OCI-LY1 (cell line): ENCODE results near the gene RBMS1.

Experiments
- H2AFZ ChIP-seq: fragments of 200-600 bp; sonication (generic), shearing (Covaris generic); 2 replicates; pipeline ENCODE4 v1.6.0; 2014; ENCODE audit warnings: antibody characterized with exemption, mild to moderate bottlenecking, low read length
- H3F3A ChIP-seq: fragments of 200-600 bp; sonication (generic), shearing (Covaris generic); 2 replicates; pipeline ENCODE4 v1.6.0; 2014; ENCODE audit warnings: mild to moderate bottlenecking, antibody characterized with exemption, low read length, moderate library complexity; ENCODE audit not compliant: insufficient read depth
- H3K27ac ChIP-seq: fragments of 200-600 bp; sonication (generic); 2 replicates; pipeline ENCODE4 v1.5.1; 2014; ENCODE audit warnings: low read length, mixed run types, mild to moderate bottlenecking, low read depth; ENCODE audit not compliant: poor library complexity, severe bottlenecking
- H3K27me3 ChIP-seq: fragments of 200-600 bp; sonication (generic); 2 replicates; pipeline ENCODE4 v1.6.0; 2014; ENCODE audit warnings: antibody characterized with exemption, mild to moderate bottlenecking, low read length, moderate library complexity; ENCODE audit not compliant: insufficient read depth
- H3K36me3 ChIP-seq: fragments of 200-600 bp; sonication (generic); 2 replicates; pipeline ENCODE4 v1.6.1; 2014; ENCODE audit warnings: mild to moderate bottlenecking, antibody characterized with exemption, low read length, moderate library complexity, mixed read lengths; ENCODE audit not compliant: insufficient read depth
- H3K4me1 ChIP-seq: fragments of 200-600 bp; sonication (generic); 2 replicates; pipeline ENCODE4 v1.5.1; 2014; ENCODE audit warnings: mild to moderate bottlenecking, low read length, moderate library complexity; ENCODE audit not compliant: insufficient read depth, severe bottlenecking
- H3K4me2 ChIP-seq: fragments of 200-600 bp; sonication (generic), shearing (Covaris generic); 2 replicates; pipeline ENCODE4 v1.6.1; 2014; ENCODE audit warnings: low read length
- H3K4me3 ChIP-seq: fragments of 200-600 bp; sonication (generic); 2 replicates; pipeline ENCODE4 v1.5.1; 2014; ENCODE audit warnings: low read length, low read depth, mild to moderate bottlenecking, mixed read lengths; ENCODE audit not compliant: poor library complexity, severe bottlenecking
- H3K79me2 ChIP-seq: fragments of 200-600 bp; shearing (Covaris generic); 2 replicates; pipeline ENCODE4 v1.6.1; 2016; ENCODE audit warnings: mixed run types, low read length, mixed read lengths; ENCODE audit not compliant: insufficient read depth
- H3K9ac ChIP-seq: fragments of 200-600 bp; sonication (generic), shearing (Covaris generic); 2 replicates; pipeline ENCODE4 v1.6.1; 2014; ENCODE audit warnings: mild to moderate bottlenecking, low read length, mixed read lengths
- H3K9me2 ChIP-seq: fragments of 200-600 bp; sonication (generic), shearing (Covaris generic); 2 replicates; pipeline ENCODE4 v1.6.1; 2014; ENCODE audit warnings: low read depth, mild to moderate bottlenecking, low read length, mixed read lengths
- H3K9me3 ChIP-seq: fragments of 200-600 bp; shearing (Covaris generic); 2 replicates; pipeline ENCODE4 v1.6.1; 2014; ENCODE audit warnings: low read length, mixed read lengths
- H4K20me1 ChIP-seq: fragments of 200-600 bp; sonication (generic), shearing (Covaris generic); 2 replicates; pipeline ENCODE4 v1.6.0; 2016; ENCODE audit warnings: mild to moderate bottlenecking, low read length; ENCODE audit not compliant: insufficient read depth
- CTCF ChIP-seq: fragments of 200-600 bp; sonication (generic), shearing (Covaris generic); IDR thresholded peaks from 2 replicates; pipeline ENCODE4 v1.5.1; 2017; ENCODE audit warnings: mild to moderate bottlenecking, antibody characterized with exemption, low read length, moderate library complexity, mixed read lengths
- EZH2 ChIP-seq: fragments of 200-600 bp; sonication (generic), shearing (Covaris generic); IDR thresholded peaks from 2 replicates; pipeline ENCODE4 v1.8.0; 2017; ENCODE audit warnings: borderline replicate concordance, mixed run types, mild to moderate bottlenecking, antibody characterized with exemption, low read length, moderate library complexity, mixed read lengths

RBMS1 gene

GRCh38 chr2:160315337-160315736, 178.3 kb downstream of the RBMS1 start:
- Histone ChIP-seq H3K9ac (no peak overlapping the region), H3K4me1 (no peaks in the 10 kb centered on the region), H3K79me2 (no peaks in the 10 kb centered on the region), H3K27ac (no peak overlapping the region), H3K4me2 (no peak overlapping the region), H3K9me3 (no peaks in the 10 kb centered on the region), H3K4me3 (no peak overlapping the region), H3K36me3 (no peaks in the 10 kb centered on the region), H3K9me2 (no peaks in the 10 kb centered on the region), H3F3A (no peaks in the 10 kb centered on the region), H2AFZ (no peak overlapping the region), H4K20me1 (no peaks in the 10 kb centered on the region), H3K27me3 (no peaks in the 10 kb centered on the region)
- no peak for TF ChIP-seq CTCF
- TF ChIP-seq EZH2 = no peak

- no peak overlapping the region for H3K4me3 ChIP-seq
- H3K4me2 ChIP-seq = no peak overlapping the region
These were observed 183.3 kb downstream of the RBMS1 start for GRCh38 chr2:160310118-160310828.

GRCh38 chr2:160309585-160309984, 184.0 kb downstream of the RBMS1 start:
- Histone ChIP-seq H3K4me1 (no peaks in the 10 kb centered on the region), H3K4me3 (no peak overlapping the region), H2AFZ (no peak overlapping the region), H3K4me2 (no peak overlapping the region), H3K9ac (no peak overlapping the region), H4K20me1 (no peaks in the 10 kb centered on the region), H3K27me3 (no peaks in the 10 kb centered on the region), H3K9me3 (no peaks in the 10 kb centered on the region), H3F3A (no peaks in the 10 kb centered on the region), H3K79me2 (no peaks in the 10 kb centered on the region), H3K36me3 (no peaks in the 10 kb centered on the region), H3K27ac (no peak overlapping the region), H3K9me2 (no peaks in the 10 kb centered on the region)
- TF ChIP-seq EZH2 (no peak), CTCF (no peak)

More at GRCh38 chr2:160310118-160310828, 183.3 kb downstream of the RBMS1 start:
- H4K20me1 ChIP-seq = no peaks in the 10 kb centered on the region
- no peak overlapping the region for H2AFZ ChIP-seq
- TF ChIP-seq EZH2 = no peak
- no peak for TF ChIP-seq CTCF
- no peaks in the 10 kb centered on the region for H3K27me3 ChIP-seq
- no peaks in the 10 kb centered on the region for H3K36me3 ChIP-seq
- no peak overlapping the region for H3K9ac ChIP-seq
- H3K9me3 ChIP-seq = no peaks in the 10 kb centered on the region
- H3K27ac ChIP-seq = no peak overlapping the region
- H3K9me2 ChIP-seq = no peaks in the 10 kb centered on the region
- H3F3A ChIP-seq = no peaks in the 10 kb centered on the region
- H3K4me1 ChIP-seq = no peaks in the 10 kb centered on the region
- no peaks in the 10 kb centered on the region for H3K79me2 ChIP-seq
